GM18858 (cell line): Measurements from ENCODE around the gene MMP23B.
"Not testable (repeated sequence)": the region's sequence is repeated elsewhere in the genome, so short reads cannot be mapped to it uniquely, and the experiment has no call there.

Source experiments
- ATAC-seq: cut with Tn5 transposase; IDR thresholded peaks from one replicate; pipeline ENCODE4 v1.9.1; 2021; ENCODE audit not compliant: unreplicated experiment

Gene MMP23B

DNA sequence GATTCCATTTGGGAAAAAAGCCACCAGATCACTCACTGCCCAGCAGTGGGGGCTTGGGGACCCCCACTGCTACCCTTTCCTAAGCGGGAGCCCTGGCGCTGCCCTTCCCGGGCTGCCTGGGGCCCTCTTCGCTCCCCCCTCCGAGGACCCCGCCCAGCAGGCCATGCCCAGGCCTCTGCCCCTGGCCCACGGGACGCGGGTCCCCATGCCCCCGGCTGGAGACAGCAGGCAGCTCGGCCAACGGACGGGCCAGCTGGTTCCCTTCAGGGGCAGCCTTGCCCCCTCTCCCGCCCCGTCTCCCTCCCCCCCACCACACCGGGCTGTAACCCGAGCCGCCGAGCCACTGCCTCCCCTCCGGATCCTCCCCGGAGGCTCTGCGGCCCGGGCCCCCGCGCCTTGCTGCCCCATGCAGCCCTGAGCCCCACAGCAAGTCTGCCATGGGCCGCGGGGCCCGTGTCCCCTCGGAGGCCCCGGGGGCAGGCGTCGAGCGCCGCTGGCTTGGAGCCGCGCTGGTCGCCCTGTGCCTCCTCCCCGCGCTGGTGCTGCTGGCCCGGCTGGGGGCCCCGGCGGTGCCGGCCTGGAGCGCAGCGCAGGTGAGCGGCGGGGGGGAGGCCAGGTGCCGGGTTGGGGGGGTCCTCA is at the start of gene MMP23B:
MMP23B (plus strand) TSS at position 392 of the 639 bp plus-strand sequence; CDS start at position 438, 46 bp downstream.
- no peak for ATAC-seq

DNA sequence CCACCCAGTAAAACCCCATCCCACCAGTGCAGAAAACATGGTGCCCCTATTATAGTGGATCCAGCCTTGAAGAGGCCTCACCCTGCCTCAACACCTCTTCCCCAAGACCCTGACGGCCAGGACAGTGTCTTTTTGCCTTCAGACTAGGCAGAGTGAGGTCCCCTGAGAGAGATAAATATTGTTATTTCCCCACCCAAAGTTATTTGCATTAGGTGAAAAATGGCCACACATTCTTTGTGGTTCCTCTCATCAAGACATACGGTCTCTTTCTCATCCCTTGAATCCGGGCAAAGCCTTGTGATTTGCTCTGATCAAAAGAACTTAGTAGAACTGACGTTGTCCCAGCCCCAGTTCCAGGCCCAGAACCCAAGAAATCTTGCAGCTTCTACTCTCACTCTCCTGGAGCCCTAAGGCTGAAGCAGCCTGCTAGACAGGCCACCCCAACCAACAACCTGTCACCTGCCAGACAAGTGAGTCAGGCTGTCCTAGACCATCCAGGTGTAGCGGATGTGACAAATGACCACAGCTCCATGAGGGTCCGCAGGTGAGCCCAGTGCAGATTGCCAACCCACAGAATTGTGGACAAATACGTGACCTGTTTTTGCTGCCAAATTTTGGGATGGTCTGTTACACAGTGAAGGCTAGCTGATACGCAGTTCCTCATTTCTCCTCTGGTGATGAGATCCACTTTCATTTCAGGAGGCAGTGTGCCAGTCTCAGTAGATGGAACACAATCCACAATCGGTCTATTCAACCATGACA is 49.2 kb upstream of the MMP23B start:
- no peak for ATAC-seq

DNA sequence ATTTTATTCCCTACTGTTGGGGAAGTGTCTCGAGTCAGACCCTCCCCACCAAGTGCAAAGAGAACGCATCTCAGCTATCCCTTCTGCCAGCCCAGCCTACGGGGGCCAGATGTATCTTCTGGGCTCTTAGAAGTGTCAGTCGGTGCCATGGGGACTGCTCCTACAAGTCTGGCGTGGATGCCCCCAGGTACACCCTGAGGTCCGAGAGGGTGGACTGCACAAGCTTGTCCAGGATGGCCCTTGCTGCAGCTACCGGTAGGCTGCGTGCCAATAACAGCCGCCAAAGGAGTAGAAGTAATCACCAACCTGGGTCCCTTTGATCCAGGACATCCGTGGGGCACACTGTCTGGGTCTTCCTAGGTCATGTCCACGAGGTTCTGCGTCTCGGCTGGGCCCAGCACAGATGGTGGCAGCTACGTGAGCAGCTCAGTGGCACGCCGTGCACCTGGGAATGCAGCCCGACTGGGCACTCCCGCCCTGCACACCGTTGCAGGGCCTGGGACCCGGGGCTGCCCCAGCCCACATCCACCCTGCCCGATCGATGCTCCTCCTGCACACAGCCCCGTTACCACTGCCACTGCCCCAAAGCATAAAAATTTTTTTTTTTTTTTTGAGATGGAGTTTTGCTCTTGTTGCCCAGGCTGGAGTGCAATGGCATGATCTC is 48.5 kb upstream of the MMP23B start:
- no peak for ATAC-seq

DNA sequence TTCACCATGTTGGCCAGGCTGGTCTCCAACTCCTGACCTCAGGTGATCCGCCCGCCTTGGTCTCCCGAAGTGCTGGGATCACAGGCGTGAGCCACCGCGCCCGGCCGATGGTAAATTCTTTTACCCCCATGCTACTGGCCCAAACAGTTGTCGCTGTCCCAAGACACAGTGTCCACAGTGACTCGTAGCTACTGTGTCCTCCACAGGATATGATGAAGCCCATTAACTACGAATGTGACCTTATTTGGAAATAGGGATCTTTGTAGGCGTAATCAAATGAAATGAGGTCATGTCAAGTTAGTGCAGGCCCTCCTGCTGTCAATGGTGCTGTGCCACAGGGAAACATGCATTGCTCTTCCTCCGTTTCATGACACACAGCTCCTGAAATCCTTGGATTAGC is 40.5 kb upstream of the MMP23B start:
- ATAC-seq = no peak

DNA sequence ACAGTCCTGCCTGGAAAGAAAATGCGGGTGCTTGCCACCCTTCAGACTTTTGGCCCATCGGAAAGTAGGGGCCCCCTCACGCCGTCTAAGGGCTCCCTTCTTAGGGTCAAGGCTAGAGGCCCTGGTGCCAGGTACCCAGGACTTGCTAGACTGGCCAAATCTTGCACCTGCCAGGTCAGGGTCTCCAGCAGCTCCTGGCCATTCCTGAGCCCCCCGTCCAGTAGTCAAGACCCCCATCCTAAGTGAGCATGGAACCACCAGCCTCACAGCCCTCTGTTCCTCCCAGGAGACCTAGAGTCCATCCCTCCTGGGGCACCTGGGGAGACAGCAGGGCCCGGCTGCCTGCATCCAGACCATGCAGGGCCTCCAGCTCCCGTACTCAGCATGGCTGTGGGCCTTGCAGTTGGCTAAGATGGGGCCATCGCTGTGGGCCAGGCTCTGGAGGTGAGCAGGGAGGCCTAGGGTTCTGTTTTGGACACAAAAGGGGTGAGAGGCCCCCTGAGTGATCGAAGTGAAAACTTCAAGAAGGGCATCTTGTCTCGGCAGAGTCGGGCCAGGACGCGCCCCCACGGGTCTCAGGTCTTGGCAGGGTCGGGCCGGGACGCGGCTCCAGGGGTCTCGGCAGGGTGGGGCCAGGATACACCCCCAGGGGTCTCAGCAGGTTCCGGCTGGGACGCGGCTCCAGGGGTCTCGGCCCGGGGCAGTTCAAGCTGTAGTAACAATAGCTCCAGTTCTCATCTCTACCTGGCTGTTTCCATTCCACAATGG is 38.0 kb upstream of the MMP23B start:
- no peak for ATAC-seq

DNA sequence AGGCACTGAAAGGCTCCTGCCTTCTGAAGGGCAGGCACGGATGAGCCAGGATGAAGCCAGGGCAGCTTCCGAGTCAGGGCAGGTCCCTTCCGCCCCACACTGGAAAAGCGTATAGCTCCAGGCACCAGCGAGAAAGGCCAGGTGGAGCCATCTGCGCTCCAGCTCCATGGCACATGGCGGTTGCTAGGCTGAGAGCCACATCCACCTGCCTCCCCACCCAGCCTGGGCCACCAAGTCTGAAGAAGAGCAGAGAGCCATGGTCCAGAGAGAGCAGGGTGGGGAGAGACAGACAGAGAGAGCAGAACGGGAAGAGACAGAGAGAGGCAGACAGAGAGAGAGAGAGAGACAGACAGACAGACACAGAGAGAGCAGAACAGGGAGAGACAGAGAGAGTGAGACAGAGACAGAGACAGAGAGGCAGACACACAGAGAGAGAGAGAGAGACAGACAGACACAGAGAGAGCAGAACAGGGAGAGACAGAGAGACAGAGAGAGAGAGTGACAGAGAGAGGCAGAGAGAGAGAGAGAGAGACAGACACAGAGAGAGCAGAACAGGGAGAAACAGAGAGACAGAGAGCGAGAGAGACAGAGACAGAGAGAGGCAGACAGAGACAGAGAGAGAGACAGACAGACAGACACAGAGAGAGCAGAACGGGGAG is 37.2 kb upstream of the MMP23B start:
- ATAC-seq = no peak

DNA sequence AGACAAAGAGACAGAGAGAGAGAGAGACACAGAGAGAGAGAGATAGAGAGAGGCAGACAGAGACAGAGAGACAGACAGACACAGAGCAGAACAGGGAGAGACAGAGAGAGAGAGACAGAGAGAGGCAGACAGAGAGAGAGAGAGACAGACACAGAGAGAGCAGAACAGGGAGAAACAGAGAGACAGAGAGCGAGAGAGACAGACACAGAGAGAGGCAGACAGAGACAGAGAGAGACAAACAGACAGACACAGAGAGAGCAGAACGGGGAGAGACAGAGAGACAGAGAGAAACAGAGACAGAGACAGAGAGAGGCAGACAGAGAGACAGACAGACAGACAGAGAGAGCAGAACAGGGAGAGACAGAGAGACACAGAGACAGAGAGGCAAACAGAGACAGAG is 36.6 kb upstream of the MMP23B start:
- ATAC-seq = not testable (repeated sequence)

DNA sequence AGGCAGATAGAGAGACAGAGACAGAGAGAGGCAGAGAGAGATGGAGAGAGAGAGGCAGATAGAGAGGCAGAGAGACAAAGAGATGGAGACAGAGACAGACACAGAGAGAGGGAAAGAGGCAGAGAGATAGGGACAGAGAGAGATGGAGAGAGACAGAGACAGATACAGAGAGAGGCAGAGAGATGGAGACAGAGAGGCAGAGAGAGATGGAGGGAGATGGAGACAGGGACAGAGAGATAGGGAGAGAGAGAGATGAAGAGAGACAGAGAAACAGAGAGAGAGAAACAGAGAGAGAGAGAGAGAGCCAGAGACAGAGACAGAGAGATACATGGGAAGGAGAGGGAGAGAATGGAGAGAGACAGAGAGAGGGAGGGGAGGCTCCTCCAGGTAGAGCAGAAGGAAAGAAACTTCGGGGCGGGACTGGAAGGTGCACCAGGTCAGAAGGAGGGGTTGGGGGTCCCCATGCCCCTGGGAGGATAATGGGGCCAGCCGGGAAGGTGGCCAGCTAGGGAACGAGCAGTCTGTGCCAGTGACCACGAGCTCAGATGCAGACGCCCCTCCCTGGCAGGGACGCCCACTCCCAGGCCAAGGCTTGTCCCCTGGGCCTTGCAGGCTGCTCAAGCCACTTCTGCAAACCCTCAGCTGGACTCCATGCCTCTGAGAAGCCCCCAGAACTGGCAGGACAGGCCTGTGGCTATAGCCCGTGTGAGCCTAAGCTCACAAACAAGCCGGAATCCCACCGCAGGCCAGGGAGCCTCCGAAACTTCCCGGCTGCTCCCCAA is 35.3 kb upstream of the MMP23B start:
- ATAC-seq = no peak

DNA sequence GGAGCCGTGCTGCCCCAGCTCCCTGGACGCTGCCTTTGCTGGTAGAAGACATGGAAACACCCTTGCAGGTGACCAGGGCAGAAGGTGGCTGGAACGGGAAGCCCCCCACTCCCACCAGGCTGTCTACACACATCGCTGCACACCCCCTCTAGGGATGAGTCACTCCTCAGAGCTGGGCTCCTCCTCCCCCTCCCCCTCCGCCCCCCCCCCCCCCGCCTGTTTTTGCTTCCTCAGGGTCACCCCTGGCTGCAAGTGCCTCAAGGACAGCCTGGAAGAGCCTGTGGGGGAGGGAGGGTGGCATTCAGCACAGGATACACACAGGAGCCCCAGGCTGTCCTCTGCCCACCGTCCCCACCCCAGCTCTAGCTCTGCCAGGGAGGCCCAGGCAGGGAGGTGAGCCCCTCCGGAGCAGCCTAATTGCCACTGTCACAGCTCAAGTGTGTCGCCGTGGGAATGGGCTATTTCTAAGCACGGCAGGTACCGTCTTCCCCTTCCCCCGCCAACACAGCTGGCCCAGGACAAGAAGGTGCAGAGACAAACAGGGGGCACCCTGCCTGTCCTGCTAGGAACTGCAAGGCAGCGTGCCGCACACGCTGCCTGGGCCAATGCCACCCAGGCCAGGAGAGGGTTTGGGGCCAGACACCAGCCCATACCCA is 34.6 kb upstream of the MMP23B start:
- ATAC-seq = no peak

DNA sequence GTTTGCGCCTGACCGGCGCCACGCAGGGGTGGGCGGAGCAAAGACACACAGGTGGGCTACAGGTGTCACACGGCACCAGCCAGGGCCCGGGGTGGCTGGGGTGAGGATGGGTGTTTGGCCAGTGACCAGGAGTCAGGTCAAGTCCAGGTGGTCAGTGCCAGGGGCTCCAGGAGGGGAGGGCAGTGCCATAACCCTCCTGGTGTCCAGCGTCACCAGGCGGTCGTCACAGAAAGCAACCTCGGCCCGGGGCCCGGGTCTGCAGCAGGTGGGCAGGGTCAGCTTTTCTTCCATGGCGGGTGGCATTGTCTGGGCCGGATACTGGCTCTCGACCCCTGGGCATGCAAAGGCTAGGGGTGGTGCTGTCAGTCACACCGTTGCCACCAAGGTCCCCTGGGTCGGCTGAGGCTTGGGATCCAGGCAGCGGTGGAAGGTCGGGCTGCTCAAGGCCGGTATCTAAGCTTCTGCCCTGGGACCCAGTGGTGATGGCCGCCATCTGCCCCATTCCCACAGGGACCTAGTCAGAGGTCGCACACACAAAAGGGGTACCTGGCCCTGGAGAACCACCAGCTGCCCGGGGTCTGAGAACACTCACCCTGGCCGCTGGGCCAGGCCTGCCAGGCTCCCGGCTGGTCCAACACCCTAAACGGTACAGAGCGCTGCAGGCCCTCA is 33.8 kb upstream of the MMP23B start:
- ATAC-seq = no peak

DNA sequence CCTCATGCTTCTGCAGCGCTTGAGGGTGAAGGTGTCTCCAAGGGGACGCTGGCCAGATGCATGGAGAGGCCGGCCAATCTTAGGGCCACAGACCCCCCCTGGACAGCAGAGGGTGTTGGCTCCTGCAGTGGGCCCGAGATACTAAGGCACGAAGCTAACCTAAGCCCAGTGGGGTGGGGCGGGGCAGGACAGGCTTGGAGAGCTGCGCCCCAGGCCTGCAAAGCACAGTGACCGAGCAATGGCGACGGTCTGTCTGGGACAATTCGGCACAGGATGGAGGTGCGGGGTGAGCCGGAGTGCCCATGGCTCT is 33.3 kb upstream of the MMP23B start:
- ATAC-seq = no peak

DNA sequence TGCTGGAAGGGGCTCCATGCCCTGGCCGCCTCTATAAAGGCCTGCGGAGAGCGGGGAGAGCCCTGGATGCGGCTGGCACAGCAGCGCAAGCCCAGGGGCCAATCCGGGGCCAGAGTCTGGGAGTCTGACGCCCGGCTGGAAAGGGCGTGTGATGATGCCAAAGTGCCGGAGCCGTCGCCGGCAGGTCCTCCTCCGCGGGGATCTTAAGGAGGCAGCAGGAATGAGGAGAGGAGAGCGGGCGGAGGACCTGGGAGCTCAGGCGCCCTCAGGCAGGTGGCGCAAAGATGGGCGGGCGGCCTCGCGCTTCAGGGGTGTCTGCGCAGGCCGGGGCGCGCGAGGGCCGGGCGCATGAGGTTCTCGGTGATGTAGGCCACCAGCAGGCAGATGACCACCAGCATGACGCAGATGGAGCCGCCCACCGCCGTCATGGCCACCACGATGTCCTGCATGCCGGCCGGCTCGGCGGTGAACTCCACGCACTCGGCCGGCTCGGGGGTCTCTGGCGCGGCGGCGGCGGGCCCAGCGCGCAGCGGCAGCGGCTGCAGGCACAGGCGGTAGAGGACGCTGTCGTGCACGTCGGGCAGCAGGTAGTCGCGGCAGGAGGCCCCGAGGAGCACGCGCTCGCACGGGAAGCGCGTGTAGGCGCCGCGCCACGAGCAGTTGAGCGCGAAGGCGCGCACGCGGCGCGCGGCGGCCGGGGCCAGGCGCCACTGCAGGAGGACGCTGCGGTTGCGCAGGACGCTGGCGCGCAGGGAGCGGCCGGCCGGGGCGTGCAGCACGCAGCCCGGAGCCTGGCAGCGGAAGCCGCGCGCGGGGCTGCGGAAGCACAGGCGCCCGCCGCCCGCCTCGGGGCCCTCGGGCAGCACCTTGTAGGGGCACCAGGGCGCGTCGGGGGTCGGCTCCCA is 32.7 kb upstream of the MMP23B start:
- ATAC-seq = no peak

DNA sequence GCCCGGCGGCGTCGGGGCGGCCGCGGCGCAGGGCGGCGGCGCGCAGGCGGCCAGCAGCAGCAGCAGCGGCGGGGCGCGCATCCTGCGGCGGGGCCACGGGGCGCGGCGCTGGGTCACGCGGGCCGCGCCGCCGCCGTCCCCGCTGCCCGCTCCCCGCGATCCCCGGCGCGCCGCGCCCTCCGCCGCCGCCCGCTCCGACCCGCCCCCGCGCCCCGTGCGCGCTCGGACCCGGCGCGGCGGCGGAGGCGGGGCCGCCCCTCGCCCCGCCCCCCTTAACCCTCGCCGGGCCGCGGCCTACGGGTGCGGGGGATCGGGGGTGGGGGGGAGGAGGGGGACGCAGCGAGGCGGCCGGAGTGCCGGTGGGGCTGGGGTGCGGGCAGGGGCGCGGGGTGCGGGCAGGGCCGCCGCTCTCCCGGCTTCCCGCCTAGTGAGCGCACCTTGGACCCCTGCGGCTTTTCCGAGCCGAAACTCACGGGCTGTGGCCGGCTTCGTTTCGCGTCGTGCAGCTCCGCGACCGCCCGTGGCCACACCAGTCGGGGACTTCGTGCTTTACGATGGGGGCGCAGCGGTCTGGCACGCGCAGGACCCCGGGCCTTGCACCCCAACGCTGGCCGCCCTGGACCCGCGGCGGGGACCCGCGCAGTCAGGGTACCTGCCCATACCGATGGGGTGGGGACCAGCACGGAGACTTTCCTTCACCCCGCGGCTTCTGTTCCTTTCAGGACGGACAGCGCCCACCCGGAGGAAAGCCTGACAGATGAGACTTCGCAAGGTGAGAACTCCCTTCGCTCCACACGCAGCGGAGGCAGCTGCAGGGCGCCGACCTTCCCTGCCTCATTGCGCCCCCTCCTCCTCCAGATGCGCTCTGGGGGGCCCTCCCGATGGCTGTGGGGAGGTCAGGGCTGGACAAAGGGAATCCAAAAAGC is 31.8 kb upstream of the MMP23B start, which contains the start of gene FNDC10:
FNDC10 (minus strand) TSS at position 201 of the 926 bp plus-strand sequence; CDS start at position 81, 120 bp downstream.
- ATAC-seq = no peak

DNA sequence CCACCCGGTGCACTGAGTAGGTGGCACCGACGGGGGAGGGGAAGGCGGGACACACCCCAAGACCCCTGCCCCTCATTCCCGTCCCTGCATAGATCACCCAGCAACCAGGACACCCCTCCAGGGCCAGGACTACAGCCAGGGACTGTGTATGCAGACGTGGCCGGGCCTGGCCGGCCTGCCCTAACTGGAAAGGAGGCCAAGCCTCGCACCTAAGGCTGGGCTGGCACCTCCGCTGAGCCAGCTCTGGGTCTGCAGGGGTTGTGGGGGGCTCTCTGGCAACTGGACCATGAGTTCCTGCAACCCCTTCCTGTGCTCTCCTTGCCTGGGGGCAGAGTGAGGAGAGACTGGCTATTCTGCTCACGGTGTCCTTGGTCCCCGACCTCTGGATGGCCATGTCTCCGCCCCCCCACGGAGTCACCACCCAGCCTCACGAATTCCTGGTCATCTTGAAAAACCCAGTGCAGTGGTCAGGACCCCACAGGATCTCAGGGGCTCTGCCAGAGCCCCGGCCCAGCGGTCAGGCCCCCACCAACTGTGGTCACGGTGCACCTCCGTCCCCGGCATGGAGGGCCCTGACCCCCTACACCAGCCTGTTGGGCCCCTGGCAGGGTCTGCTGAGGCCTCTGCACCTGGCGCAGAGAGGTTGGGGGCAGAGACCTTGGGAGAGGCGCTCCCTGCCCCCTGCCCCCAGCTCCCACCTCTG is 31.0 kb upstream of the MMP23B start:
- ATAC-seq = no peak

DNA sequence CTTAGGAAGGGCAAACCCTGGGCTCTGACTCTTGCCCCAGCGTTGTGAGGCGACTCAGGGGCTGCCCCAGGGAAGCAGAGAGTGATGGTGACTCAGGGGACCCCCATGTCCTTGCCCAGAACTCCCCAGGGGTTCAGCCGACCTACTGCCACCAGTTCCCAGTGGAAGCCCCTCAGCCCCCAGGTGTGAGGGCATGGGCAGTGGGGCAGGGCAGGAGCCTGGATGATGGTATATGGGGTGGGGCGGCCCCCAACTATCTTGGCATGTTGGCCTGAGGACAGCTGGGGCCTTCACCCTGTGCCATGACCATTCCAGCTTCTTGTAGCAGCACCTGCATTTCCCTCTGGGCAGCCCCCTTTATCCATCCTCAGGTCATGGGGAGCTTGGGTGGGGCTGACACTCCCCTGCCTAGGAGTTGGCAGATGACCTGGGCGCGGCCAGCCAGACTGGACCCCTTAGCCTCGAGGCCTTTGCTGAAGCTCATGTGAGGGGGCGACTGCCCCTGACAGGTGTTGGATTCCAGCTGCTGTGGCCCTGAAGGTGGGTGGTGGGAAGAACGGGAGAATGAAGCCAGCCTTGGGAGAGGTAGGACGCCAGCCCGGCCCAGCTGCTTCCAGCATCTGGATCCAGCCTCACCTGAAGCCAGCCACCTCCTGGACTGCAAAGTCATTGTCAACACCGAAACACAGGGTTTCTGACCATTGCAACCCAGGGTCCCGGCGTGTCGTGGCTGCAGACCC is 30.2 kb upstream of the MMP23B start:
- ATAC-seq = no peak
